Measurements from ENCODE around the gene SYCE1L.

DNA sequence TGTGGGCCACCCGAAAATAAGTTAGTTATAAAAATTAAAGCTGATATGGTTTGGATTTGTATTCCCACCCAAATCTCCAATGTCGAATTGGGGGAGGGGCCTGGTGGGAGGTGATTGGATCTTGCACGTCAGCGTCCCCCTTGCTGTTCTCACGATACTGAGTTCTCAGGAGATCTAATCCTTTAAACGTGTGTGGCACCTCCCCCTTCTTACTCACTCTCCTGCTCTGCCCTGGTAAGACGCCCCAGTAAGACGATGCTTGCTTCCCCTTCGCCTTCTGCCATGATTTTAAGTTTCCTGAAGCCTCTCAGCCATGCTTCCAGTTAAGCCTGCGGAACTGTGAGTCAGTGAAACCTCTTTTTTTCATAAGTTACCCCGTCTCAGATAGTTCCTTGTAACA lies 35.4 kb downstream of the SYCE1L start:
- TF ChIP-seq CTCF (IDR thresholded peaks at IDR 0.05) (no peak), EZH2 (IDR thresholded peaks at IDR 0.05; ENCODE audit: borderline replicate concordance, insufficient read depth, low read depth, low read length, poor library complexity, severe bottlenecking) (no peak)
